HG03571 (cell line): Measurements from ENCODE around the gene MANSC1.
A peak's percentile ranks its signal among the peaks of the same experiment; 100 is the strongest.

Source experiments
- ATAC-seq: cut with Tn5 transposase; IDR thresholded peaks from one replicate; pipeline ENCODE4 v1.9.1; 2021; ENCODE audit not compliant: unreplicated experiment

MANSC1 gene

GRCh38 chr12:12349711-12350665 lies at the start of gene MANSC1:
Gene MANSC1 (minus strand): TSS chr12:12350242. CDS start chr12:12343314, 6,928 bp downstream.
- ATAC-seq: no peak

GRCh38 chr12:12399161-12399560 lies 49.1 kb upstream of the MANSC1 start:
- no peak for ATAC-seq

- no peak for ATAC-seq
Observed at GRCh38 chr12:12398026-12398859, 48.2 kb upstream of the MANSC1 start.

- ATAC-seq: no peak
Observed at GRCh38 chr12:12397184-12397583, 47.1 kb upstream of the MANSC1 start.

GRCh38 chr12:12396694-12397093 lies 46.7 kb upstream of the MANSC1 start:
- ATAC-seq: no peak

GRCh38 chr12:12393171-12393570 lies 43.1 kb upstream of the MANSC1 start:
- no peak for ATAC-seq

- ATAC-seq: no peak
Observed at GRCh38 chr12:12392413-12392812, 42.4 kb upstream of the MANSC1 start.

- ATAC-seq: no peak
Observed at GRCh38 chr12:12387501-12387900, 37.5 kb upstream of the MANSC1 start.

- ATAC-seq: no peak
Observed at GRCh38 chr12:12384571-12385340, 34.7 kb upstream of the MANSC1 start.

GRCh38 chr12:12381982-12382381 lies 31.9 kb upstream of the MANSC1 start:
- ATAC-seq: no peak

GRCh38 chr12:12380949-12381593 lies 31.0 kb upstream of the MANSC1 start:
- ATAC-seq: no peak

GRCh38 chr12:12379831-12380730 lies 30.0 kb upstream of the MANSC1 start:
- no peak for ATAC-seq

GRCh38 chr12:12378616-12379015 lies 28.6 kb upstream of the MANSC1 start:
- ATAC-seq: no peak

GRCh38 chr12:12376646-12377448 lies 26.8 kb upstream of the MANSC1 start:
- ATAC-seq: peak; percentile 53

GRCh38 chr12:12372946-12373722 lies 23.1 kb upstream of the MANSC1 start:
- ATAC-seq: no peak

GRCh38 chr12:12367482-12367998 lies 17.5 kb upstream of the MANSC1 start:
- ATAC-seq: no peak

- ATAC-seq: no peak
Observed at GRCh38 chr12:12366701-12367481, 16.8 kb upstream of the MANSC1 start.
